Measurements from ENCODE around the gene ZNF44. TPM values are rescaled to one million over a fixed set of nuclear protein-coding genes. Genes with fewer than 3 reads are reported as not detected.

The ZNF44 gene
- total and polyA plus RNA-seq, 2 of the 13 experiments (the other 11 are each of a cell fraction or from before 2014, with no cell fraction given): 6.9 to 15.7 TPM

GRCh38 chr19:12333162-12334159 lies 38.8 kb upstream of the ZNF44 start, which contains the start of gene ZNF563 (continued):
- TF ChIP-seq ZNF512 (CRISPR knock-in tag; IDR thresholded peaks at IDR 0.05) (no peak), FIP1L1 (IDR thresholded peaks at IDR 0.05; ENCODE audit: borderline replicate concordance, insufficient read depth, low read depth, low read length) (0 out of 2 replicates have a peak, but pooled peaks have one; percentile 30), ZNF451 (CRISPR knock-in tag; IDR thresholded peaks at IDR 0.05) (no peak), ZNF441 (CRISPR knock-in tag; IDR thresholded peaks at IDR 0.05; ENCODE audit: borderline replicate concordance) (no peak), SNAPC4 (CRISPR knock-in tag; IDR thresholded peaks at IDR 0.05) (peak; percentile 88), ZNF546 (CRISPR knock-in tag; conservative IDR thresholded peaks at IDR 0.05) (peak; percentile 58; the same call in 1 of the 2 replicates), SP5 (CRISPR knock-in tag; IDR thresholded peaks at IDR 0.05; ENCODE audit: borderline replicate concordance, low read depth) (peak; percentile 87), CBX2 (IDR thresholded peaks at IDR 0.05; ENCODE audit: low read depth, low read length) (no peak), CBX2 (CRISPR knock-in tag; IDR thresholded peaks at IDR 0.05; ENCODE audit: low read depth) (no peak), ZNF619 (CRISPR knock-in tag; IDR thresholded peaks at IDR 0.05) (0 out of 2 replicates have a peak, but pooled peaks have one; percentile 42), ZGPAT (CRISPR knock-in tag; IDR thresholded peaks at IDR 0.05) (peak; percentile 73; the same call in 1 of the 2 replicates), ZNF3 (CRISPR knock-in tag; IDR thresholded peaks at IDR 0.05) (no peak), LBX2 (CRISPR knock-in tag; IDR thresholded peaks at IDR 0.05; ENCODE audit: borderline replicate concordance) (no peak; the same call in 1 of the 2 replicates), IKZF4 (CRISPR knock-in tag; IDR thresholded peaks at IDR 0.05; ENCODE audit: borderline replicate concordance, low read depth, not compliant biosample characterization) (no peak), KLF11 (CRISPR knock-in tag; IDR thresholded peaks at IDR 0.05) (no peak), HOXA3 (CRISPR knock-in tag; IDR thresholded peaks at IDR 0.05) (peak; percentile 44; the same call in 1 of the 2 replicates), ZNF275 (CRISPR knock-in tag; IDR thresholded peaks at IDR 0.05; ENCODE audit: borderline replicate concordance) (no peak; the same call in 1 of the 2 replicates)

All from HepG2 (cell line).